SK-N-SH treated with all-trans-retinoic acid at 6 μM for 48 hours (cell line): ENCODE data around the gene TMEM254.

Source experiments
- BACH2 ChIP-seq: fragments of 250-450 bp; sonication (Bioruptor Pico); IDR thresholded peaks from 2 replicates; pipeline ENCODE4 v1.9.0; 2021; ENCODE audit warnings: mild to moderate bottlenecking, borderline replicate concordance
- CSDC2 ChIP-seq: fragments of 250-450 bp; sonication (Bioruptor Pico); IDR thresholded peaks from 2 replicates; pipeline ENCODE4 v1.5.0; 2020; ENCODE audit warnings: mild to moderate bottlenecking, moderate library complexity
- ESRRG ChIP-seq: fragments of 250-450 bp; sonication (Bioruptor Pico); IDR thresholded peaks from 2 replicates; pipeline ENCODE4 v1.6.1; 2021; ENCODE audit warnings: mild to moderate bottlenecking
- GLIS3 ChIP-seq: fragments of 250-450 bp; sonication (Bioruptor Pico); IDR thresholded peaks from 2 replicates; pipeline ENCODE4 v1.5.0; 2020; ENCODE audit warnings: mild to moderate bottlenecking, moderate library complexity
- ISL1 ChIP-seq: fragments of 250-450 bp; sonication (Bioruptor Pico); IDR thresholded peaks from 2 replicates; pipeline ENCODE4 v2.1.2; 2022; ENCODE audit warnings: mild to moderate bottlenecking, moderate library complexity
- OSR1 ChIP-seq: fragments of 250-450 bp; sonication (Bioruptor Pico); IDR thresholded peaks from 2 replicates; pipeline ENCODE4 v1.8.0; 2022; ENCODE audit warnings: moderate library complexity, mild to moderate bottlenecking, inconsistent platforms
- RARB ChIP-seq: fragments of 250-450 bp; sonication (Bioruptor Pico); IDR thresholded peaks from 2 replicates; pipeline ENCODE4 v1.8.0; 2021; ENCODE audit warnings: mild to moderate bottlenecking, moderate library complexity
- TCF4 ChIP-seq: fragments of 250-450 bp; sonication (Bioruptor Pico); IDR thresholded peaks from 2 replicates; pipeline ENCODE4 v1.8.0; 2021; ENCODE audit warnings: mild to moderate bottlenecking, moderate library complexity, borderline replicate concordance
- ZFP3 ChIP-seq: fragments of 250-450 bp; sonication (Bioruptor Pico); IDR thresholded peaks from 2 replicates; pipeline ENCODE4 v1.5.0; 2020; ENCODE audit warnings: mild to moderate bottlenecking, moderate library complexity
- ZFP30 ChIP-seq: fragments of 450-650 bp; formaldehyde crosslinking; IDR thresholded peaks from 2 replicates; pipeline ENCODE4 v1.5.0; 2022; ENCODE audit warnings: mild to moderate bottlenecking, moderate library complexity
- ZNF565 ChIP-seq: fragments of 450-650 bp; formaldehyde crosslinking; conservative IDR thresholded peaks from 2 replicates; pipeline ENCODE4 v1.5.0; 2020; ENCODE audit warnings: low read depth, mild to moderate bottlenecking, moderate library complexity
- TF ChIP-seq, protein P1 (sequence below): fragments of 250-450 bp; sonication (Bioruptor Pico); IDR thresholded peaks from 2 replicates; pipeline ENCODE4 v1.8.0; 2021; ENCODE audit warnings: low read depth, mild to moderate bottlenecking, moderate library complexity, borderline replicate concordance
- TF ChIP-seq, protein P2 (sequence below): fragments of 250-450 bp; sonication (Bioruptor Pico); IDR thresholded peaks from 2 replicates; pipeline ENCODE4 v1.8.0; 2020; ENCODE audit warnings: mild to moderate bottlenecking, moderate library complexity, borderline replicate concordance
- TF ChIP-seq, protein P3 (sequence below): fragments of 250-450 bp; sonication (Bioruptor Pico); IDR thresholded peaks from 2 replicates; pipeline ENCODE4 v1.5.1; 2020; ENCODE audit warnings: low read depth, mild to moderate bottlenecking, moderate library complexity

DNA sequence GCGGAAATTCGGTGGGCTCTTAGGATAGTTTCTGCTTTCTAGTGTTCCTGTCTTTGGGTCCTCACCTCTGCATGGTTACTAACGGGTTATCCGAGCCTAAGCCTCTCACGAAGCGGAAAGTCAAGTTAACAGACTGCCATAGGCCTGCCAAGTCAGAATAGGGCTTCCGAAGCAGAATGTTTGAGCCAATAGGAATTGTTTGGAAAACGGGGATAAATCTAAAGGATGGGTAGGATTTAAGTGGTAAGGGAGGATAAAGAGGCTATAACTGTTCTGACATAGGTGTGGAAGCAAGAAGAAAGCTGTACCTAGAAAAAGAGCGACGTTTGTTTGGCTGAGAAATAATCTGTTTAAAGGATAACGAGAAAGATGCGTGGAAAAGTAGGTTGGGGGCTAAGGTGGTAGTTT, 851 bp downstream of the TMEM254 start:
- TF ChIP-seq, protein P1, sequence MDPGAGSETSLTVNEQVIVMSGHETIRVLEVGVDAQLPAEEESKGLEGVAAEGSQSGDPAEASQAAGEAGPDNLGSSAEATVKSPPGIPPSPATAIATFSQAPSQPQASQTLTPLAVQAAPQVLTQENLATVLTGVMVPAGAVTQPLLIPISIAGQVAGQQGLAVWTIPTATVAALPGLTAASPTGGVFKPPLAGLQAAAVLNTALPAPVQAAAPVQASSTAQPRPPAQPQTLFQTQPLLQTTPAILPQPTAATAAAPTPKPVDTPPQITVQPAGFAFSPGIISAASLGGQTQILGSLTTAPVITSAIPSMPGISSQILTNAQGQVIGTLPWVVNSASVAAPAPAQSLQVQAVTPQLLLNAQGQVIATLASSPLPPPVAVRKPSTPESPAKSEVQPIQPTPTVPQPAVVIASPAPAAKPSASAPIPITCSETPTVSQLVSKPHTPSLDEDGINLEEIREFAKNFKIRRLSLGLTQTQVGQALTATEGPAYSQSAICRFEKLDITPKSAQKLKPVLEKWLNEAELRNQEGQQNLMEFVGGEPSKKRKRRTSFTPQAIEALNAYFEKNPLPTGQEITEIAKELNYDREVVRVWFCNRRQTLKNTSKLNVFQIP = no peak
- no peak for TF ChIP-seq OSR1
- no peak for TF ChIP-seq ZFP3 (CRISPR knock-in tag)
- no peak for TF ChIP-seq ESRRG (CRISPR knock-in tag)
- TF ChIP-seq, protein P2, sequence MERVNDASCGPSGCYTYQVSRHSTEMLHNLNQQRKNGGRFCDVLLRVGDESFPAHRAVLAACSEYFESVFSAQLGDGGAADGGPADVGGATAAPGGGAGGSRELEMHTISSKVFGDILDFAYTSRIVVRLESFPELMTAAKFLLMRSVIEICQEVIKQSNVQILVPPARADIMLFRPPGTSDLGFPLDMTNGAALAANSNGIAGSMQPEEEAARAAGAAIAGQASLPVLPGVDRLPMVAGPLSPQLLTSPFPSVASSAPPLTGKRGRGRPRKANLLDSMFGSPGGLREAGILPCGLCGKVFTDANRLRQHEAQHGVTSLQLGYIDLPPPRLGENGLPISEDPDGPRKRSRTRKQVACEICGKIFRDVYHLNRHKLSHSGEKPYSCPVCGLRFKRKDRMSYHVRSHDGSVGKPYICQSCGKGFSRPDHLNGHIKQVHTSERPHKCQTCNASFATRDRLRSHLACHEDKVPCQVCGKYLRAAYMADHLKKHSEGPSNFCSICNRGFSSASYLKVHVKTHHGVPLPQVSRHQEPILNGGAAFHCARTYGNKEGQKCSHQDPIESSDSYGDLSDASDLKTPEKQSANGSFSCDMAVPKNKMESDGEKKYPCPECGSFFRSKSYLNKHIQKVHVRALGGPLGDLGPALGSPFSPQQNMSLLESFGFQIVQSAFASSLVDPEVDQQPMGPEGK (CRISPR knock-in tag) = no peak
- TF ChIP-seq GLIS3 = no peak
- TF ChIP-seq BACH2 (CRISPR knock-in tag) = no peak
- TF ChIP-seq CSDC2 (CRISPR knock-in tag) = no peak
- TF ChIP-seq RARB (CRISPR knock-in tag) = no peak
- no peak for TF ChIP-seq ZNF565 (CRISPR knock-in tag)
- TF ChIP-seq, protein P3, sequence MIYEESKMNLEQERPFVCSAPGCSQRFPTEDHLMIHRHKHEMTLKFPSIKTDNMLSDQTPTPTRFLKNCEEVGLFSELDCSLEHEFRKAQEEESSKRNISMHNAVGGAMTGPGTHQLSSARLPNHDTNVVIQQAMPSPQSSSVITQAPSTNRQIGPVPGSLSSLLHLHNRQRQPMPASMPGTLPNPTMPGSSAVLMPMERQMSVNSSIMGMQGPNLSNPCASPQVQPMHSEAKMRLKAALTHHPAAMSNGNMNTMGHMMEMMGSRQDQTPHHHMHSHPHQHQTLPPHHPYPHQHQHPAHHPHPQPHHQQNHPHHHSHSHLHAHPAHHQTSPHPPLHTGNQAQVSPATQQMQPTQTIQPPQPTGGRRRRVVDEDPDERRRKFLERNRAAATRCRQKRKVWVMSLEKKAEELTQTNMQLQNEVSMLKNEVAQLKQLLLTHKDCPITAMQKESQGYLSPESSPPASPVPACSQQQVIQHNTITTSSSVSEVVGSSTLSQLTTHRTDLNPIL = no peak
- no peak for TF ChIP-seq ZFP30 (CRISPR knock-in tag)
- no peak for TF ChIP-seq ISL1
- TF ChIP-seq TCF4 (CRISPR knock-in tag) = no peak
